CD4-positive, alpha-beta T cell treated with Interleukin-6 for 4 hours (primary cell): ENCODE measurements around the gene NR6A1.

Experiments used
- DNase-seq: peaks from one replicate; pipeline ENCODE4 v3.0.0-alpha.2; 2020; ENCODE audit warnings: mixed read lengths

NR6A1 gene

DNA sequence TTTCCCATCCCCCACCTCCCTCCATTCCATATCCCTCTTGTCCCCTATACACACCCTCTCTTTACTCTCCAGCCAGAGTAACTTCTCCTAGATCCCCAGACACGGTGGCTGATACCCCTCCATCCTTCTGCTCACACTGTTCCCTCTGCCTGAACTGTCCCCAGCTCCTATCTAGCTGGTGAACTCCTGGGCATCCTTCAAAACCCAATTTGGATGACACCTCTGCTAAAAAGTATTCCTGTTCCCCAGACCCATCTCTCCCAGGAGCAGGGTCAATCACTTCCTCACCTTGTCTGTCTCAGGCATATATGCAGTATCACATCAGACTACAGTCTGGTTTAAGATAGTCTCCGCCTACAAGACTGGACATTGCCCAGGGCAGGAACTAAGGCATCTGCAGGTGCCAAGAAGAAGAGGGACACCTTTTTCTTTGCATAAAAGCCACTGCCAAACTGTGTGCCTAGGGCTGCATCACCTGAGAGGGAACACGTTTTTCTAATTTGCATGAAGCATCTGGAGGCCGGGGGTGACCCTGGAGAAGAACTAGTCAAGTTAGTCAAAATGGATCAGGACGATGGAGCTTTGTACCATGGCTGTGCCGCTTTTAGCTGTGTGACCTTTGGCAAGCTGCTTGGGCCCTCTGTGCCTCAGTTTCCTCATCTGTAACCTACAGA is 291.0 kb downstream of the NR6A1 start:
- DNase-seq, result no peak

- DNase-seq, result no peak
Observed at GRCh38 chr9:124479371-124479770, 291.7 kb downstream of the NR6A1 start.

- DNase-seq, result no peak
Observed at GRCh38 chr9:124478354-124478753, 292.8 kb downstream of the NR6A1 start.

DNA sequence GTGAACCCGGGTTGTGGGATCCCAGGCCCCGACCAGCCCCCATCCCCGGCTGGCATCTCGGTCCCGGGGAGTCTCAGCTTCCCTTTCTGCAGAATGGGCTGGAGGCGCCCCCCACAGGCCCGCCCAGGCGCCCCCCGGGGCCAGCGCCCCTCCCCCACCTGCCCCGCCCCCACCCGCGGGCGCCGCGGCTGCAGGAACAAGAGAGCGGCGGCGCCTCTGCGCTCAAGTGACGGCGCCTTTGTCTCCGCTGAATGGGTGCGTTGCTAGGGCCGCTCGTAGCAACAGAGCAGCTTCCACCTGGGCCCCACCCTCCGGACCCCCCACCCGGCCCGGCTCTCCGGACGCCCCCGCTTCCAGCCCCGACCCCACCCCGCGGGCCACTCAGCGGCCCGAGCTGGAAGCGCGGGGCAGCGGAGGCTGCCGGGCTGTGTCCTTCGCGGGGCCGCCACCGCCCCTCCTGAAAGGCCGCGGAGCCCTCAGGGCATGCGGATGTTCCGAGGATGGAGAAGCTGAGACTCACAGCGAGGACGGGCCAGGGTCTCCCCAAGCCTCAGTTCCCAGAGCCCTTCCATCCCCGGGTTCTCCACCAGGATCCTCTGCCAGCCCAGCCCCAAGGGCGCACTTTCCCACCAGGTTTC is 293.3 kb downstream of the NR6A1 start:
- DNase-seq, result no peak

- DNase-seq, result no peak
Observed at GRCh38 chr9:124477211-124477647, 293.9 kb downstream of the NR6A1 start.

DNA sequence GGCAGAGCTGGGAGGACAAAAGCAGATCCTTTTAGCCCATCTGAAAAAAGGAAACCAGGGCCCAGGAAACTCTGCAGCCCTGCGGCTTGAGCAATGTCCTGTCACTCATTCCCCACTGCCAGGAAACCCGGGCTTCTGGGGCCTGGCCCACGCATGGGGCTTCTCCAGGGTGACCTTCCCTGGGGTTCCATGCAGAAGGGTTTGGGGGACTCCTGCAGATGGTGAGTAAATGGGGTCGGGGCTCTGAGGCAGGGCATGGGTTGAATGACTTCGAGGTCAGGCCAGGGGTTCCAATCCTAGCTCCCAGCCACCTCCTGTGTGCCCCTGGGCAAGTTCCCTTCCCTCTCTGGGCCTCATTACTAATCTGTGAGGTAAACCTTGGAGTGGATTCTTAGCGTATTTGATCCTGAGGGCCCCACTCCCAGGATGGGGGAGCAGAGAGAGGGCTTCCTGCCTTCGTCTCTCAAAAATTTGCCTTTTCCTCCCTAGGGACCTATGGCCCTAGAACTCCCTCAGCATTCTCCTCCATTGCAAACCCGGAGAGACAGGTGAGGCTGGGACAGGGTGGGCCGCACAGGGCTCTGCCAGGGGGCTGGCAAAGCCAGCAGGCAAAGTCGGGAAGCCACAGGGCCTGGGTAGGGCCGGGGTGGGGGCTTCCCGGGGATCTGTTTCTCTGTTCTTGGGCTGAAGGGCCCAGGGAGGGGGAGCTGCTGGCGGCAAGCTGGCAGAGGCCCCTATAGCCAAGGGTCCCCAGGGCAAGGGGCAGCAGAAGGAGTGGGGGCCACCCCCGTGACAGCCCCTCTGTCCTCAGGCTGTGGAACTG is 295.0 kb downstream of the NR6A1 start:
- DNase-seq, result no peak

GRCh38 chr9:124475158-124475867 is 295.8 kb downstream of the NR6A1 start:
- no peak for DNase-seq

DNA sequence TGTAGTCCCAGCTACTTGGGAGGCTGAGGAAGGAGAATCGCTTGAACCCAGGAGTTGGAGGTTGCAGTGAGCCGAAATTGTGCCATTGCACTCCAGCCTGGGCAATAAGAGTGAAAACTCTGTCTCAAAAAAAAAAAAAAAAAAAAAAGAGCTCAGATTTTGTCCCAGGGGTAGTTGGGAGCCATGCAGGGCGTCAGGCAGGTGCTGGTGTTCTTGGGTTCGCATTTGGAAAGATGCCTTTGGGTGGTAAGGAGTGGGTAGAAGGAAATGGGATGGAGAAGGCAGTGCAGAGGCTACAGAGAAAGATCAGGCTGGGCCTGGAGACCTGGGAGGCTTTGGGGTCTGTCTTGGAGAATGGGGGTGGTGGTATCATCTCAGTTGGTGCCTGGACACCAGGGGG is 297.0 kb downstream of the NR6A1 start:
- DNase-seq, result no peak

DNA sequence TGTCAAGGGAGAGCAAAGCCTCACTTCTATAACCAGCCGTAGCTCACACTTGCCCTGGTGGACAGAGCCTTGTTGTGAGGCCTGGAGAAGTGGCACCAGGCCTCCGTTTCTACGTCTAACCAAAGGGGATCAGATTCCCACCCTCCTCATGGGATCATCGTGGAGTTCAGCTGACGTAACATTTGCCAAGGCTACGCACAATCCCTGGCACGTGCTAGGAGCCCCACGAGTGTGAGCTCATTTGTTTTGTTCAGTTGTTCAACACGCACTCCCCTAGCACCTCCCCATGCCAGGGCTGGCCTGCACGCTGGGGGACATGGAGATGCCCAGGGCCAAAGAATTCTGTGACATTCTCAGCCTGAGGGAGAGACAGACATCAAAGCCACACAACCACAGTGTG is 297.8 kb downstream of the NR6A1 start:
- no peak for DNase-seq

DNA sequence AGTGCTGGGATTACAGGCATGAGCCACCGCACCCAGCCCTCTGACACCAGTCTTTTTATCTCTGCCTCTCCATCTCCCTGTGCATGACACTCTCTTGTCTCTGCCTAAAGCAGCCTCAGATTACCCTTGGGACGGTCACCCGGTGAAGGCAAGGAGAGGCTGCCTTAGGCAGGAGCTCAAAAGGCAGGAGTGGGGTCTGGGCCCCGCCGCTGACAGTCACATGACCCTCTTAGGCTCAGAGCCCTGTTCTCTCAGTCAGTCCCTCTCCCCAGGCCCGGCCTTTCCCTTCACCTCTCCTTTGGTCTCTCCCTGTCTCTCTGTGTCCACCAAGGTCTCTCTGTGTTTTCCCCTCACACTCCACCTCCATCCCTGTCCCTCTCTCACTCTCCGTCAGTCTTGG is 298.3 kb downstream of the NR6A1 start:
- DNase-seq, result no peak

- DNase-seq, result no peak
Observed at GRCh38 chr9:124471761-124472160, 299.4 kb downstream of the NR6A1 start.

DNA sequence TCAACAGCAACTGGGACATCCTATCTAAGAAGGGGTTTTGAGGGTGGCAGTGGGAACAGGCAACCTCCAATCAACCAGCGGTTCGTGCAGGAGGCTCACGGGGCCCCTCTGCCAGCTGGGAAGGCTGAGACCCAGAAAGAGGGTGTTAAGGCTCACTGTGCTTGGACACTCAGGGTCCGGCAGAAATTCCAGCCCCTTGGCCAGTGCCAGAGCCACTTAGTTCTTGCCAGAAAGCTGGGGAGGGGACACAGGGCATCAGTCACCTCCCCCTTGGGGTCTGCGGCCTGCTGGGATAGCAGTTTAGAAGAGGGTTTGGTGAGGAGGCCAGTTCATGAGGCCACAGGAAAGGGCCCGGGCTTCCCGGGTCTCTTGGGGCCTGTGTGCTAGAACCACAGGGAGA is 300.4 kb downstream of the NR6A1 start:
- DNase-seq, result no peak

GRCh38 chr9:124470306-124470705 is 300.8 kb downstream of the NR6A1 start:
- no peak for DNase-seq

DNA sequence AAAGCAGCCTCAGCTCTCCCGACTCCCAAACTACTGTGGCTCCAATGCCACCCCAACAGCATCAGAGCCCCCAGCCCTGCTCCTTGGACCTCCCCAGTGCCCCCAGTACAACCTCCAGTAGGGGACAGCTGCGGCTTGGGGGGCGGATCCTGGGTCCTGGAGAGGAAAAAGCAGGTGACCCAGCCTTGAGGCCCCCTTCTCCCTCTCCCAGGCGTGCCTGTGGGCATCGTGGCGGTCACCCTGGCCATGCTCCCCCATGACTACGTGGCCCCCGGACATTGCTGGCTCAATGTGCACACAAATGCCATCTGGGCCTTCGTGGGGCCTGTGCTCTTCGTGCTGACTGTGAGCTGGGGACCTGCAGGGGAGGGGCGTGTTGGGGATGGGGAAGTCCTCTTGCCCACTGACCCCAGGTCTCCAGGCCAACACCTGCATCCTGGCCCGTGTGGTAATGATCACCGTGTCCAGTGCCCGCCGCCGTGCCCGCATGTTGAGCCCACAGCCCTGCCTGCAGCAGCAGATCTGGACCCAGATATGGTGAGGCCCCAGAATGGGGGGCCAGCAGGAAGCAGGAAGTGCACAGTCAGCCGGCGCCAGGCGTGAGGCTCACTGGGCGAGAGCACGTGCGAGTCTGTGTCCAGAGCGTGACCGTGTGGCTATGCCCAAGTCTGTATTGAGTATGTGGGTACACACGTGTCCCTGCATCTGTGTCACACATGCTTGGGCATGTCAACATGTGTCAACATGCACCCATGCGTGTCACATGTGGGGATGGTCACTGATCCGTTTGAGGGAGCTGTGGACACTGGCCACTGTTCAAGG is 301.9 kb downstream of the NR6A1 start:
- DNase-seq, result no peak

- DNase-seq, result no peak
Observed at GRCh38 chr9:124468061-124468740, 302.9 kb downstream of the NR6A1 start.

- no peak for DNase-seq
Observed at GRCh38 chr9:124467410-124468060, 303.6 kb downstream of the NR6A1 start.
